CD14-positive monocyte (primary cell): ENCODE results near the gene RABEP2. TPM values are rescaled to one million over a fixed set of nuclear protein-coding genes. Genes with fewer than 3 reads are reported as not detected.

Experiments used
- DNase-seq, 3 donors: peaks; one replicate each; pipeline ENCODE4 v3.0.0-alpha.2; 2011 to 2022
- H2AFZ ChIP-seq: 2 replicates; pipeline ENCODE4 v1.6.0; 2012; ENCODE audit warnings: mild to moderate bottlenecking, low read depth, low read length, inconsistent platforms; ENCODE audit not compliant: insufficient read depth, poor library complexity, severe bottlenecking
- H3K27ac ChIP-seq, 2 donors: 1 replicate in 1 of 2; 2 replicates in 1 of 2; pipeline ENCODE4 v1.5.1; 2012 to 2013; ENCODE audit warnings: low read length in 2 of 2, control low read depth in 1 of 2, inconsistent platforms in 1 of 2, low read depth in 1 of 2, mild to moderate bottlenecking in 1 of 2
- H3K27me3 ChIP-seq, 2 donors: one replicate each; pipeline versions ENCODE4 v1.6.0 to v1.6.1; 2011 to 2013; ENCODE audit warnings: low read length in 2 of 2; ENCODE audit not compliant: control insufficient read depth in 2 of 2, insufficient read depth in 2 of 2
- H3K36me3 ChIP-seq, 2 donors: replicated peaks in 1 of 2; 1 replicate in 1 of 2; 2 replicates in 1 of 2; pipeline versions ENCODE4 v1.5.1 to v1.6.1; 2012 to 2013; ENCODE audit warnings: low read length in 2 of 2, control low read depth in 1 of 2, inconsistent platforms in 1 of 2, mild to moderate bottlenecking in 1 of 2; ENCODE audit not compliant: insufficient read depth in 2 of 2, control insufficient read depth in 1 of 2
- H3K4me1 ChIP-seq, 2 donors: 1 replicate in 1 of 2; 2 replicates in 1 of 2; pipeline versions ENCODE4 v1.5.1 to v1.6.1; 2012 to 2013; ENCODE audit warnings: low read length in 2 of 2, control low read depth in 1 of 2, inconsistent platforms in 1 of 2, mild to moderate bottlenecking in 1 of 2, moderate library complexity in 1 of 2; ENCODE audit not compliant: insufficient read depth in 2 of 2, control insufficient read depth in 1 of 2
- H3K4me2 ChIP-seq: replicated peaks from 2 replicates; pipeline ENCODE3; 2012; ENCODE audit warnings: low read length, moderate library complexity, mild to moderate bottlenecking; ENCODE audit not compliant: poor library complexity, severe bottlenecking; ENCODE audit errors: extremely low read depth
- H3K4me3 ChIP-seq, 3 experiments: fragments of 200-600 bp in 1 of 3; sonication (generic) in 1 of 3; replicated peaks in 1 of 3; 1 replicate in 2 of 3; 2 replicates in 1 of 3; pipeline ENCODE4 v1.5.1; 2011 to 2013; ENCODE audit warnings: low read length in 3 of 3, mild to moderate bottlenecking in 3 of 3, control low read depth in 2 of 3, low read depth in 2 of 3, inconsistent platforms in 1 of 3, moderate library complexity in 1 of 3
- H3K79me2 ChIP-seq: 2 replicates; pipeline ENCODE4 v1.6.0; 2012; ENCODE audit warnings: mild to moderate bottlenecking, control low read depth, inconsistent platforms, low read length, moderate library complexity; ENCODE audit not compliant: insufficient read depth
- H3K9ac ChIP-seq: 2 replicates; pipeline ENCODE4 v1.6.0; 2017; ENCODE audit warnings: low read length, mild to moderate bottlenecking; ENCODE audit not compliant: insufficient read depth, poor library complexity, severe bottlenecking
- H3K9me3 ChIP-seq, 2 donors: replicated peaks in 1 of 2; 1 replicate in 1 of 2; 2 replicates in 1 of 2; pipeline versions ENCODE4 v1.5.1 to v1.6.1; 2012 to 2013; ENCODE audit warnings: low read length in 2 of 2, control low read depth in 1 of 2; ENCODE audit not compliant: control insufficient read depth in 1 of 2, insufficient read depth in 1 of 2
- H4K20me1 ChIP-seq: 2 replicates; pipeline ENCODE4 v1.6.0; 2012; ENCODE audit warnings: mild to moderate bottlenecking, low read length, control low read depth, moderate library complexity; ENCODE audit not compliant: insufficient read depth
- H3K27ac Mint-ChIP-seq, 7 donors: one replicate each; pipeline ENCODE4 v1.8.0; 2020; ENCODE audit warnings: mild to moderate bottlenecking in 7 of 7, mixed read lengths in 7 of 7, moderate library complexity in 6 of 7, inconsistent platforms in 2 of 7
- H3K27me3 Mint-ChIP-seq, 3 donors: one replicate each; pipeline ENCODE4 v1.8.0; 2021 to 2022; ENCODE audit warnings: low read depth in 3 of 3, mild to moderate bottlenecking in 3 of 3, mixed read lengths in 3 of 3, moderate library complexity in 3 of 3, inconsistent platforms in 1 of 3
- H3K36me3 Mint-ChIP-seq, 2 donors: one replicate each; pipeline ENCODE4 v1.8.0; 2020; ENCODE audit warnings: mixed read lengths in 2 of 2, inconsistent platforms in 1 of 2, mild to moderate bottlenecking in 1 of 2
- H3K4me1 Mint-ChIP-seq: one replicate; pipeline ENCODE4 v1.8.0; 2020; ENCODE audit warnings: mild to moderate bottlenecking, mixed read lengths
- H3K4me3 Mint-ChIP-seq, 2 donors: one replicate each; pipeline ENCODE4 v1.8.0; 2020; ENCODE audit warnings: mild to moderate bottlenecking in 2 of 2, mixed read lengths in 2 of 2, moderate library complexity in 1 of 2
- H3K9me3 Mint-ChIP-seq, 7 donors: one replicate each; pipeline ENCODE4 v1.8.0; 2020 to 2022; ENCODE audit warnings: mixed read lengths in 7 of 7, mild to moderate bottlenecking in 6 of 7, moderate library complexity in 6 of 7, inconsistent platforms in 2 of 7
- WGBS: methylation state at CpG from one replicate; pipeline ENCODE4 v1.1.5; 2013; ENCODE audit warnings: missing lambda C conversion rate; ENCODE audit not compliant: insufficient coverage; 5-methylcytosine and 5-hydroxymethylcytosine counted together
- intact Hi-C, 2 donors: fragments of 100-400 bp; cut with micrococcal nuclease; formaldehyde crosslinking; loops; one replicate each; pipeline versions ENCODE4 v1.15.0 to v1.15.1; 2023
- polyA plus RNA-seq, 3 donors: library from polyadenylated mRNA; depleted of rRNA in 1 of 3; unstranded in 2 of 3; stranded (reverse) in 1 of 3; fragments of 300-500 nt in 2 of 3; fragments of >200 nt in 1 of 3; fragmentation: Illumina TruSeq in 2 of 3; gene quantifications; 1 replicate in 2 of 3; 2 replicates in 1 of 3; pipeline ENCODE4 v1.2.3, GENCODE V29; 2012 to 2021
- TF ChIP-seq, protein P1 (sequence below): fragments of 200-600 bp; IDR thresholded peaks from one replicate; pipeline ENCODE4 v1.8.0; 2022; ENCODE audit warnings: antibody characterized with exemption, mild to moderate bottlenecking

The RABEP2 gene
- polyA plus RNA-seq, 3 donors, result 1.9 to 21.6 (median 2.5) TPM

DNA sequence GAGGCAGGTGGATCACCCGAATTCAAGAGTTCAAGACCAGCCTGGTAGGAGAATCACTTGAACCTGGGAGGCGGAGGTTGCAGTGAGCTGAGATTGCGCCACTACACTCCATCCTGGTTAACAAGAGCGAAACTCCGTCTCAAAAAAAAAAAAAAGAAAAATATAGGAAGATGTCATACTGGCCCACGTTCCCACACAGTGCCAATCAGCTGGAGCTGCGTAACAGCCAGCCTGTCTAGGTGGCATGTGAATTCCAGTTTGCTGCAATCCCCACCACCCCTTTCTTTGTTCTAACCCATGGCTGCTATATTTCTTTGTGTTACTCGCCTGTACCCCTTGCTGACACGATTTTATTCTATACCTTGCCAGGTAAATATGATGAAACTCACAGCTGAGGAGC is 33.2 kb upstream of the RABEP2 start:
- H3K9me3 ChIP-seq, result no peaks in the 10 kb centered on the region
- no peak overlapping the region for H3K27ac ChIP-seq
- H3K4me1 ChIP-seq, result no peaks in the 10 kb centered on the region
- H3K27me3 ChIP-seq, result no peaks in the 10 kb centered on the region
- no peak overlapping the region for H2AFZ ChIP-seq
- intact Hi-C loops, result no loop called here
- Mint-ChIP-seq H3K9me3 (no peaks in the 10 kb centered on the region), H3K4me1 (peaks cover under 1% of the 10 kb centered on the region), H3K27ac (peak overlapping the region in 3 of 7 donors; percentile 9 to 50 (median 26)), H3K27me3 (no peaks in the 10 kb centered on the region), H3K4me3 (no peak overlapping the region), H3K36me3 (peaks cover 78 to 96% of the 10 kb centered on the region in 2 donors)
- no peaks in the 10 kb centered on the region for H4K20me1 ChIP-seq
- WGBS, result 82% methylated on average over 4 of the region's 9 CpGs
- no peak overlapping the region for H3K4me2 ChIP-seq
- no peak for DNase-seq
- peaks cover 9% of the 10 kb centered on the region for H3K79me2 ChIP-seq
- no peak overlapping the region for H3K4me3 ChIP-seq
- H3K9ac ChIP-seq, result no peak overlapping the region
- TF ChIP-seq, protein P1, sequence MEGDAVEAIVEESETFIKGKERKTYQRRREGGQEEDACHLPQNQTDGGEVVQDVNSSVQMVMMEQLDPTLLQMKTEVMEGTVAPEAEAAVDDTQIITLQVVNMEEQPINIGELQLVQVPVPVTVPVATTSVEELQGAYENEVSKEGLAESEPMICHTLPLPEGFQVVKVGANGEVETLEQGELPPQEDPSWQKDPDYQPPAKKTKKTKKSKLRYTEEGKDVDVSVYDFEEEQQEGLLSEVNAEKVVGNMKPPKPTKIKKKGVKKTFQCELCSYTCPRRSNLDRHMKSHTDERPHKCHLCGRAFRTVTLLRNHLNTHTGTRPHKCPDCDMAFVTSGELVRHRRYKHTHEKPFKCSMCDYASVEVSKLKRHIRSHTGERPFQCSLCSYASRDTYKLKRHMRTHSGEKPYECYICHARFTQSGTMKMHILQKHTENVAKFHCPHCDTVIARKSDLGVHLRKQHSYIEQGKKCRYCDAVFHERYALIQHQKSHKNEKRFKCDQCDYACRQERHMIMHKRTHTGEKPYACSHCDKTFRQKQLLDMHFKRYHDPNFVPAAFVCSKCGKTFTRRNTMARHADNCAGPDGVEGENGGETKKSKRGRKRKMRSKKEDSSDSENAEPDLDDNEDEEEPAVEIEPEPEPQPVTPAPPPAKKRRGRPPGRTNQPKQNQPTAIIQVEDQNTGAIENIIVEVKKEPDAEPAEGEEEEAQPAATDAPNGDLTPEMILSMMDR, result no peak
- H3K36me3 ChIP-seq, result peaks cover 75 to 96% of the 10 kb centered on the region in 2 donors

DNA sequence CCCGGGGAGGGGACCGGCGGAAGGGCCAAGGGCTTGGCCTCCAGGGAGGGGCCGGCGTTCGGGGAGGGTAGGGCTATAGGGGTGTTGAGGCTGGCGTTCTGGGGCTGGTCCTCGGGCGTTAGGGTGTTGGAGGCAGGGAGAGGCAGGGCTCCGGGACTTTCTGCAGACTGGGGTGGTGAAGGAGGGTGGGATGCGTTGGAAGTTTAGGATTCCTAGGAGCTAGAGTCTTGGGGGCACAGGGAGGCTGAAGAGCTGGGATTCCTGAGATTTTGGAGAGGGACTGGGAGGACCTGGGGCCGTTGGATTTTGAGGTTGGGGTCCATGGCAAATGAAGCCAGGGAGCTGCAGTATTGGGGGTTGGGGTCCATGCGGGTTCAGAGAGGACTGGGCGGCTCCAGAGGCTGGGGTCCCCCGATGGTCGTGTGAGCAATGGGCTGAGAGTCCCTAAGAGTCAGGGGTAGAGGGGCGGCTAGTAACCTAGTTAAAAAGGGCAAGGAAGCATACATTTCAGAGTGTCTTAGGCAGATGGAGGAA is 26.4 kb upstream of the RABEP2 start:
- Histone ChIP-seq H3K4me3 (peak overlapping the region; percentile 71 to 94 (median 80)), H3K79me2 (peaks cover 33% of the 10 kb centered on the region), H3K4me2 (peak overlapping the region; percentile 92), H2AFZ (peak overlapping the region; percentile 98), H3K9ac (peak overlapping the region; percentile 89), H3K27me3 (no peaks in the 10 kb centered on the region), H4K20me1 (peaks cover 8% of the 10 kb centered on the region), H3K27ac (peak overlapping the region in 1 of 2 donors; percentile 79), H3K36me3 (peaks cover 27 to 37% of the 10 kb centered on the region in 2 donors), H3K4me1 (peaks cover 16 to 24% of the 10 kb centered on the region in 2 donors), H3K9me3 (no peaks in the 10 kb centered on the region)
- H3K27me3 Mint-ChIP-seq, result peaks cover 2 to 7% (median 4%) of the 10 kb centered on the region in 3 donors
- H3K36me3 Mint-ChIP-seq, result peaks cover 40 to 44% of the 10 kb centered on the region in 2 donors
- peak overlapping the region in 6 of 7 donors; percentile 35 to 95 (median 87) for H3K27ac Mint-ChIP-seq
- intact Hi-C loops, result no loop called here
- no peaks in the 10 kb centered on the region for H3K9me3 Mint-ChIP-seq
- WGBS, result 2% methylated on average over 15 of the region's 17 CpGs
- H3K4me3 Mint-ChIP-seq, result peak overlapping the region; percentile 90 to 97
- H3K4me1 Mint-ChIP-seq, result peaks cover 25% of the 10 kb centered on the region
- DNase-seq, result no peak
- TF ChIP-seq, protein P1, result no peak
